HK-2 (cell line): ENCODE data around the gene WNT1.

Experiments
- DNase-seq: peaks from one replicate; pipeline ENCODE4 v3.0.0-alpha.2; 2018; ENCODE audit not compliant: unreplicated experiment

WNT1 gene

GRCh38 chr12:48980953-48981756 lies 3.0 kb downstream of the WNT1 start:
- peak; percentile 52 for DNase-seq

DNA sequence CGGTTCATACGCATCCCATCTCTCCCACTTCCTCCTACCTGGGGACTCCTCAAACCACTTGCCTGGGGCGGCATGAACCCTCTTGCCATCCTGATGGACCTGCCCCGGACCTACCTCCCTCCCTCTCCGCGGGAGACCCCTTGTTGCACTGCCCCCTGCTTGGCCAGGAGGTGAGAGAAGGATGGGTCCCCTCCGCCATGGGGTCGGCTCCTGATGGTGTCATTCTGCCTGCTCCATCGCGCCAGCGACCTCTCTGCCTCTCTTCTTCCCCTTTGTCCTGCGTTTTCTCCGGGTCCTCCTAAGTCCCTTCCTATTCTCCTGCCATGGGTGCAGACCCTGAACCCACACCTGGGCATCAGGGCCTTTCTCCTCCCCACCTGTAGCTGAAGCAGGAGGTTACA lies 3.6 kb downstream of the WNT1 start:
- DNase-seq, result no peak

GRCh38 chr12:48982397-48983080 lies 4.4 kb downstream of the WNT1 start:
- no peak for DNase-seq

DNA sequence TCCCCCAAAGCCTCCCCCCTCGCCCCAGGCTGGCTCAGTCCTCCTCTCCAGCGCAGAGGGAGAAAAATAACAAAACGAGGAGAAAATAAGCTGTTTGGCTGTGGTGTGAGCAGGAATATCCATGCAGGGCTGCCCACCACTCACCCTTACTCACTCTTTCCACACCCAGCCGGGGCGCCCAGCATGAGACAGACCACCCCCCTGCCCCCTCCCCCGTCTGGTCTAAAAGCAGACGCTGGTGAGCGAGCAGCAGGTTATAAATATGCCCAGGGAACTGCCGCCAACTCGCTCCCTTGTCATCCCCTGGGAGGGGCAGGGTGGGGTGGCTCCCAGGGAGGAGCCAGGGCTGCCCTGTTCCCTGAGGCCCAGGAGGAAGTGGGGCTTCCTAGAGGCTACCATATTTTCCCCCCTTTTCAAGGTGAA lies 7.4 kb downstream of the WNT1 start:
- DNase-seq, result no peak

GRCh38 chr12:48985901-48986300 lies 7.8 kb downstream of the WNT1 start:
- DNase-seq, result no peak

- DNase-seq, result no peak
Measured at GRCh38 chr12:48986720-48987291, 8.7 kb downstream of the WNT1 start.

GRCh38 chr12:48988030-48988649 lies 10.0 kb downstream of the WNT1 start:
- peak; percentile 72 for DNase-seq

DNA sequence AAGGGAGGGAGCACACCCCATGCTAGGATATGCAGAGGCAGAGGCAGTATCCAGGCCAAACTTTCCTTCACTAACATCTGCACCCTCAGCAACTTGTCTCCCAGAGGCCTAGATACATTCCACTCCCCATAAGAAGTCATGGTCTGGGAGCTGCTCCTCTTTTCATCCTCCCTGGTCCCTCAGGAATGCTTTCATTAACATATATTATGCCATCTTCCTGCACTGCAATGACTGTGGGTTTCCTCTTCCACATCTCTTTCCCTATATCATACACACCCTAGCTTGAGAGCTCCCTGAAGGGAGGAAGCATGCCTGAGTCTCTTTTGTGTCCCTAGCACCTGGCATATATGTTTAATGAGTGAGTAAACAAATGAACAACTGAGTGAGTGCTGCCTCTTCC lies 12.4 kb downstream of the WNT1 start:
- no peak for DNase-seq

DNA sequence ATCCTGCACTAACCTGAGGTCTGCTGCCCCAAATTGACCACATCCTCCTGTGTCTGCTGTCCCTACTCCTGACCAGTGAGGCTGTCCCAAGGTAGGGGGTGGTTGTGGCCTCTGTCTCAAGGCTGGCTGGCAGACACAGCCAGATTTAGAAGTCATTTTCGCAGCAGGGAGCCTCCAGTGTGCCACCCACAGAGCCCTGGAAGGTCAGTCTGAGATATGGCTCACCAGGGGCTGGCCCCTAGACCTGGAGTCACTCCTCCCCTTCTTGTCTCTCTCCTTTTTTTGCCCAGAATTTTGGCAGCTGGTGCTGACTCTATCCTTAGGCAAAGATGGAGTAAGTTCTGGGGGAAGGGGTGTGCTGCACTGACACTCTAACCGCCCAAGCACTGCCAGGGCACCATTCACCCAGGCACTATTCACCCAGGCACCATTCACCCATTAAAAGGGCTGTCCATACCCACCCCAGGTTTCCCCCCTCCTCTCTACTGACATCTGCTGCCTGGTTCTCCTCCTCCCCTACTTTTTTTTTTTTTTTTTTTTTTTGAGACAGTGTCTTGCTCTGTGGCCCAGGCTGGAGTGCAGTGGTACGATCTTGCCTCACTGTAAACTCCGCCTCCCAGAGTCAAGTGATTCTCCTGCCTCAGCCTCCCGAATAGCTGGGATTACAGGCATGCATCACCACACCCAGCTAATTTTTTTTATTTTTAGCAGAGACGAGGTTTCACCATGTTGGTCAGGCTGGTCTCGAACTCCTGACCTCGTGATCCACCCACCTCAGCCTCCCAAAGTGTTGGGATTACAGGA lies 13.3 kb downstream of the WNT1 start:
- no peak for DNase-seq

GRCh38 chr12:48993787-48994186 lies 15.7 kb downstream of the WNT1 start:
- no peak for DNase-seq

- no peak for DNase-seq
Measured at GRCh38 chr12:48994224-48995085, 16.3 kb downstream of the WNT1 start.

DNA sequence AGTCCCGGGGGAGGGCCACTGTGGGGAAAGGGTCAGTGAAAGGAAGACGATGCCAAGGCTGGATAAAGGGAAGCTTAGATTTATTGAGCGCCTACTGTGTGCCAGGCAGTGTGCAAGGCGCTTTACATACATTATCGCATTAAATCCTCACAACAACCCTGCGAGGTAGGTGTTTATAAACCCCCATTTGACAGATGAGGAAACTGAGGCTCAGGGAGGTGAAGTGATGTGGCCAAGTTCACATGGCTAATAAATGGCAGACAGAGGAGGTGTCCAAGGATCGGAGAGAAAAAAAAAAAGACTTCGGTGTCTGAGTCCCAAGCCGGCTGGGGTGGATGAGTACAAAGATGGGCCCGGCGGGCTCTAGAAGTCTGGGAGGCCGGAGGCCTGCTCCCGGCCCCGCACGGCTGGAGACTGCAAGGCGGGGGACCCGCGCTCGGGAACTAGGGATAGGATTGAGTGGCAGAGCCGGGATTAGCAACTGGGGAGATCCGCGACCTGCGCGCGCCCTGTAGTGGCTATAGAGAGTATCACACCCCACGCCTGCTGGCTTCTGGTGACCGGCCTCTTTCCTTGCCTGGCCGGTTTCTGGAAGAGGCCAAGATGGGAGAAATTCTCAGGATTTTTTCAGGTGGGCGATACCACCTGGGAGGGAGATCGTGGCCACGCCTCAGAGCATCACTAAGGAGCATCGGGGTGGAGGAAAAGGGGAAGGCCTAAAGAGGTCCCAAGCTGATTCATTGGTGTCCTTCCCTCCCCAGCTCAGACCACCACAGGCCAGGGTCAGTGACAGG lies 17.2 kb downstream of the WNT1 start:
- peak; percentile 83 for DNase-seq

GRCh38 chr12:48996794-48997718 lies 18.9 kb downstream of the WNT1 start:
- DNase-seq, result peak; percentile 81

DNA sequence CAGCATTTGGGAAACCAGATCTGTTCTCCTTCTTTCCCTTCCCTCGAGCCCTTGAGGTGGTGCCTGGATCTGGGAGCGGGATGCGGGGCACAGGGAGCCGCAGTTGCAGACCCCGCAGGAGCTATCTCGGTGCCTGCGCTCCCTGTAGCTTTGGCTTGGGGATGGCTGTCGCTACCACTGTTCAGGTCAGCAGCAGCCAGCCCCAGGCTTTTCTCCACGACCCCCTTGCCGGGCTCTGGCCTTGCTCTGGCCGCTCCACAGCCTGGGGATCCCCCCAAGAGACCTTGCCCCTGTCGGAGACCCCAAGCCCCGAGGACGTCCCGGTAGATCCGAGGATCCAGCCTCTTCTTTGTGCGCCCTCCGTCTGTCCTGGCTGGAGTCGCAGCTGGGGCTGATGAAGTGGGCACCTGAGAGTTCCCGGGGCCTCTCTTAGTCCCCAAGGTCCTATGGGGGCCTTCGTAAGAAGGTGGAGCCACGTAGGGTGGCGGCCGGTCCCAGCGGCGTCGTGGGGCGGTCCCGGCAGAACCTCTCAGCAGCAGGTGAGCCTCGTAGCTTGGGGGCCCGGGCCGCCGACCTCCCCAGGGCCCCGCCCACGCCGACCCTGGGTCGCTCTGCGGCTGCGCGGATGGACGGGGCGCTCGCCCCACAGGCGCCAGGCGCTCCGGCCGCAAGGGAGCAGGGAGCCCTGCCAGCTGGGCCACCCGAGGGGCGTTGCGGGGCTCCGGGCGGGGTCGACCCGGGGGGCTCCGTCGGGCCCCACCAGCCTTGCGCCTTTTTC lies 19.8 kb downstream of the WNT1 start:
- peak; percentile 69 for DNase-seq

GRCh38 chr12:48998497-48999353 lies 20.6 kb downstream of the WNT1 start:
- DNase-seq, result peak; percentile 61

DNA sequence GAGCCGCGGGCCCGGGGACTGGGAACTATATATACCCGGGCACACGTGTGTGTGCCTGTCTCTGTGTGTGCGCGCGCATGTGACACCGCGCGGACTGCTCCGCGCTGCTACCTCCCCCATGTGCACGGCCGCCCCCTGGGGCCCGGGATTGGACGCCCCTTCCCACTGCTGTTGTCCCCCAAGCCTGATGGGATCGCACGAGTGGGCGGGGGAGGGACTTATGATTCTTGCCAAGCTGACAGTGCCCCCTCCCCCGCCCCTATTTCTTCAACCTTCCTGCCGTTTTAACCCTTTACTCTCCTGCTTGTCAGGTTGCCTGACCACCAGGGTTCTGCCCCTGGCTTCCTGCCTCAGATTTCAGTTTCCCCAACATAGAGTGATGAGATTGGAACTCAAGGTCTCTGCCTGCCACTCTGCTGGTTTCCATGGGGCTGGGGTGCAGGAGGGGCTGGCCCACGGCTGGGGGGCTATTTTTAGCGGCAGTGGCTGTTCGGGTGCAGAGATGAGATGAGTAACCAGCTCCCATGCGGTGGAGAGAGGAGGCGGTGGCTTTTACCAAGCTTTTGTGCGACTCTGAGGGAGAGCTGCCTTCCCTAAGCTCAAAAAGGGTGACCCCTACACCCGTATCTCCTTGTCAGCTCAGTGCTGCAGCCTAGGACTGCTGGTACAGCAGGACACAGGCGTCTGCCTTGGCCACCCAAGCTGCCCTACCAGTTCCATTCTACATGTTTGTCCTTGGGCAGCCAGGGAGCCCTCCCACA lies 21.4 kb downstream of the WNT1 start, which contains the start of gene DDN:
Gene DDN (minus strand): TSS at position 5 of the 761 bp plus-strand sequence. CDS start 88 bp downstream, outside the sequence.
- DNase-seq, result peak; percentile 53
